Spleen (tissue), 11 donors: ENCODE measurements around the gene BDH1. TPM values are rescaled to one million over a fixed set of nuclear protein-coding genes. Genes with fewer than 3 reads are reported as not detected.

Experiments used
- DNase-seq: peaks from one replicate; pipeline ENCODE4 v3.0.0-alpha.2; 2020
- H3K27ac ChIP-seq, 8 donors: fragments of 200-600 bp; sonication (generic) in 7 of 8; 1 replicate in 4 of 8; 2 replicates in 4 of 8; pipeline versions ENCODE4 v1.5.0 to v1.8.0; 2016 to 2021; ENCODE audit warnings: inconsistent platforms in 4 of 8, mild to moderate bottlenecking in 4 of 8, moderate library complexity in 1 of 8
- H3K27me3 ChIP-seq, 7 donors: fragments of 200-600 bp; sonication (generic) in 6 of 7; replicated peaks in 1 of 7; 1 replicate in 4 of 7; 2 replicates in 3 of 7; pipeline versions ENCODE4 v1.5.0 to v1.8.0; 2016 to 2021; ENCODE audit warnings: inconsistent platforms in 3 of 7, mild to moderate bottlenecking in 1 of 7
- H3K36me3 ChIP-seq, 6 donors: fragments of 200-600 bp; sonication (generic) in 5 of 6; 1 replicate in 4 of 6; 2 replicates in 2 of 6; pipeline versions ENCODE4 v1.5.0 to v1.8.0; 2016 to 2021; ENCODE audit warnings: inconsistent platforms in 2 of 6
- H3K4me1 ChIP-seq, 6 donors: fragments of 200-600 bp; sonication (generic) in 5 of 6; 1 replicate in 3 of 6; 2 replicates in 3 of 6; pipeline versions ENCODE4 v1.5.0 to v1.8.0; 2016 to 2021; ENCODE audit warnings: inconsistent platforms in 3 of 6
- H3K4me3 ChIP-seq, 8 donors: fragments of 200-600 bp; sonication (generic) in 7 of 8; 1 replicate in 4 of 8; 2 replicates in 4 of 8; pipeline versions ENCODE4 v1.5.0 to v1.8.0; 2016 to 2021; ENCODE audit warnings: inconsistent platforms in 4 of 8, mild to moderate bottlenecking in 4 of 8, moderate library complexity in 2 of 8
- H3K9me3 ChIP-seq, 8 donors: fragments of 200-600 bp; sonication (generic) in 7 of 8; 1 replicate in 4 of 8; 2 replicates in 4 of 8; pipeline versions ENCODE4 v1.5.0 to v1.8.0; 2016 to 2021; ENCODE audit warnings: inconsistent platforms in 4 of 8
- POLR2A ChIP-seq, 3 donors: fragments of 450-650 bp; IDR thresholded peaks; one replicate each; pipeline ENCODE4 v1.5.1; 2017; ENCODE audit warnings: antibody characterized with exemption in 3 of 3, mild to moderate bottlenecking in 1 of 3
- POLR2AphosphoS5 ChIP-seq, 3 donors: sonication (generic); formaldehyde crosslinking; IDR thresholded peaks; one replicate each; pipeline ENCODE4 v1.5.1; 2017; ENCODE audit warnings: antibody characterized with exemption in 3 of 3
- WGBS, 5 donors: extraction: QIAGEN DNeasy Blood & Tissue Kit in 3 of 5; methylation state at CpG; one replicate each; pipeline versions ENCODE4 v1.1.5 to v1.1.7; 2013 to 2018; 5-methylcytosine and 5-hydroxymethylcytosine counted together
- intact Hi-C: fragments of 100-400 bp; cut with DNase I; formaldehyde crosslinking; loops from one replicate; pipeline ENCODE4 v1.15.0; 2023; ENCODE audit warnings: low total_unique reads
- polyA plus RNA-seq, 3 donors: library from polyadenylated mRNA; stranded (reverse); fragments of 200-250 nt; gene quantifications; one replicate each; pipeline ENCODE4 v1.2.1, GENCODE V29; 2013
- total RNA-seq, 7 donors: library from RNA; depleted of rRNA in 3 of 7; stranded (reverse); fragments of >200 nt in 3 of 7; fragmentation: NEBNext Ultra II Directional in 4 of 7; extraction: Animal tissue kit (Norgen Biotek cat#: 25700) in 4 of 7; gene quantifications; one replicate each; pipeline versions ENCODE4 v1.1.0 to v1.2.1, GENCODE V29; 2016 to 2021
- TF ChIP-seq, protein P1 (sequence below), 11 experiments: fragments of 200-600 bp in 7 of 11; fragments of 450-650 bp in 4 of 11; sonication (generic) in 4 of 11; IDR thresholded peaks in 8 of 11; conservative IDR thresholded peaks in 3 of 11; 1 replicate in 7 of 11; 2 replicates in 4 of 11; pipeline versions ENCODE4 v1.4.0 to v1.8.0; 2016 to 2021; ENCODE audit warnings: antibody characterized with exemption in 11 of 11, inconsistent platforms in 4 of 11, mild to moderate bottlenecking in 1 of 11
- donor health status: healthy with polysubstance abuse.
- donor health status: DM: no; HTN: no; CAD: no; lungs with moderate emphysema.
- donor health status: DM: no; HTN: no; CAD: no.
- donor health status: Bipolar disorder and iron deficiency.
- donor health status: healthy.
- donor health status: DM: no; HTN: no; CAD: no.
- donor health status: DM: yes; HTN: yes; CAD: no.

BDH1 gene
- total and polyA plus RNA-seq, 10 donors: 11.5 to 24.6 (median 17.5) TPM

- Histone ChIP-seq H3K4me3 (no peak overlapping the region), H3K27me3 (peaks cover 0 to 33% (median 0%) of the 10 kb centered on the region in 7 donors), H3K27ac (no peak overlapping the region), H3K36me3 (no peaks in the 10 kb centered on the region), H3K9me3 (no peaks in the 10 kb centered on the region), H3K4me1 (no peaks in the 10 kb centered on the region)
- WGBS, 5 donors: 71 to 81% (median 78%) methylated on average over 5 of the region's 5 CpGs
- peak; percentile 18 for DNase-seq
- TF ChIP-seq POLR2AphosphoS5 (IDR thresholded peaks at IDR 0.05) (no peak), POLR2A (IDR thresholded peaks at IDR 0.05) (no peak)
- TF ChIP-seq, protein P1, sequence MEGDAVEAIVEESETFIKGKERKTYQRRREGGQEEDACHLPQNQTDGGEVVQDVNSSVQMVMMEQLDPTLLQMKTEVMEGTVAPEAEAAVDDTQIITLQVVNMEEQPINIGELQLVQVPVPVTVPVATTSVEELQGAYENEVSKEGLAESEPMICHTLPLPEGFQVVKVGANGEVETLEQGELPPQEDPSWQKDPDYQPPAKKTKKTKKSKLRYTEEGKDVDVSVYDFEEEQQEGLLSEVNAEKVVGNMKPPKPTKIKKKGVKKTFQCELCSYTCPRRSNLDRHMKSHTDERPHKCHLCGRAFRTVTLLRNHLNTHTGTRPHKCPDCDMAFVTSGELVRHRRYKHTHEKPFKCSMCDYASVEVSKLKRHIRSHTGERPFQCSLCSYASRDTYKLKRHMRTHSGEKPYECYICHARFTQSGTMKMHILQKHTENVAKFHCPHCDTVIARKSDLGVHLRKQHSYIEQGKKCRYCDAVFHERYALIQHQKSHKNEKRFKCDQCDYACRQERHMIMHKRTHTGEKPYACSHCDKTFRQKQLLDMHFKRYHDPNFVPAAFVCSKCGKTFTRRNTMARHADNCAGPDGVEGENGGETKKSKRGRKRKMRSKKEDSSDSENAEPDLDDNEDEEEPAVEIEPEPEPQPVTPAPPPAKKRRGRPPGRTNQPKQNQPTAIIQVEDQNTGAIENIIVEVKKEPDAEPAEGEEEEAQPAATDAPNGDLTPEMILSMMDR (IDR thresholded peaks at IDR 0.05 in 8 of 11, conservative IDR thresholded peaks at IDR 0.05 in 3 of 11): no peak
- intact Hi-C loops: no loop called here
Measured at GRCh38 chr3:197468866-197469382, 86.8 kb downstream of the BDH1 start.

DNA sequence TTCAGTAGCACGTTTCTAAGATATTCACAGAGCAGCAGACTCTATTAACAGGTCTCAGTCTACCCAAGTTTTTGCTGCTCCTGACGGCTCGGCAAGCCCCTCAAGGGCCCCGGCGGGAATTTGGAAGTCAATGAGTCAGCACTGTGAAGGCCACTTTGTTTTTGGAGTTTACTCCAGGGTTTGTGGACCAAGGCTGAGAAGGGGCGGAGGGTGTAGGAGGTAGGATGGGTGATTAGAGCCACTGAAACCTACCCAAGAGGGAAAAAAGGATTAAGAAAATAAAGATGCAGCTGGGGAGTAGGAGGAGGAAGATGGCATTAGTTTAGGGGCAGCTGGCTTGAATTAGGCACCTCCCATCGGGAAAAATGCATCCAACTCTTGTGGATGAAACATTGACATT is 87.6 kb downstream of the BDH1 start:
- peak; percentile 22 for DNase-seq
- intact Hi-C loops: no loop called here
- Histone ChIP-seq H3K27ac (no peak overlapping the region), H3K27me3 (peaks cover 0 to 28% (median 0%) of the 10 kb centered on the region in 7 donors), H3K4me3 (no peak overlapping the region), H3K36me3 (no peaks in the 10 kb centered on the region), H3K4me1 (no peaks in the 10 kb centered on the region), H3K9me3 (no peaks in the 10 kb centered on the region)
- 83 to 88% (median 84%) methylated on average over 7 of the region's 7 CpGs for WGBS, 5 donors
- TF ChIP-seq POLR2AphosphoS5 (IDR thresholded peaks at IDR 0.05): no peak
- TF ChIP-seq POLR2A (IDR thresholded peaks at IDR 0.05): no peak
- TF ChIP-seq, protein P1 (IDR thresholded peaks at IDR 0.05 in 8 of 11, conservative IDR thresholded peaks at IDR 0.05 in 3 of 11): no peak

GRCh38 chr3:197466586-197467399 is 89.0 kb downstream of the BDH1 start:
- Histone ChIP-seq H3K4me1 (no peaks in the 10 kb centered on the region), H3K36me3 (no peaks in the 10 kb centered on the region), H3K27me3 (peaks cover 0 to 36% (median 0%) of the 10 kb centered on the region in 7 donors), H3K27ac (no peak overlapping the region), H3K4me3 (no peak overlapping the region), H3K9me3 (no peaks in the 10 kb centered on the region)
- TF ChIP-seq, protein P1 (IDR thresholded peaks at IDR 0.05 in 8 of 11, conservative IDR thresholded peaks at IDR 0.05 in 3 of 11): no peak
- no peak for TF ChIP-seq POLR2AphosphoS5 (IDR thresholded peaks at IDR 0.05)
- TF ChIP-seq POLR2A (IDR thresholded peaks at IDR 0.05): no peak
- 40 to 52% (median 46%) methylated on average over 7 of the region's 7 CpGs for WGBS, 5 donors
- peak; percentile 31 for DNase-seq
- intact Hi-C loops: no loop called here

DNA sequence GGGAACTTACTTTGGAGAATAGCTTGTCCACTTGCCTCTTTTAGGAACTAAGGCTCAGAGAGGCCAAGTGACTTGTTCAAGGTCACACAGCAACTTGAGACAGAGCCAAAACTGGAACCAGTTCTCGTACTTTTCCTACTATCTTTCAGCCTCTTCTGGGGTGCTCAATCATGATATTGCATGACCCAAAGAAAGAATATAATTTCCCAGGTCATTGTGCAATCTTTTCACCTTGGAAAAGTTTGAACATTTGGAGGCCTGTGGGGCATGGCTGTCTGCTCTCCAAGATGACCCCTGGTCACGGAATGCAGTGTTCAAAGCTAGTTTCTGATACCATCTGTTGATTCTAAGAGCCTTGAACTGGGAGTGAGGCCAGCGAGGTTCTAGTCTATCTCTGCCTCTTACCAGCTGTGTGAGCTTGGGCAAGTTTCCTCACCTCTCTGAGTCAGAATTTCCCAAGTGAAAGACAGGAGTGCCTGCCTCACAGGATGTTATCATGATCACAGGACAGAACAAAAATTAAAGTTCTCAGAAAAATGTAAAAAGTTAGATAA is 89.7 kb downstream of the BDH1 start:
- Histone ChIP-seq H3K9me3 (no peaks in the 10 kb centered on the region), H3K4me1 (no peaks in the 10 kb centered on the region), H3K4me3 (no peak overlapping the region), H3K27me3 (peaks cover 0 to 36% (median 0%) of the 10 kb centered on the region in 7 donors), H3K27ac (no peak overlapping the region), H3K36me3 (no peaks in the 10 kb centered on the region)
- 64 to 74% (median 71%) methylated on average over 3 of the region's 3 CpGs for WGBS, 5 donors
- TF ChIP-seq POLR2A (IDR thresholded peaks at IDR 0.05) (no peak), POLR2AphosphoS5 (IDR thresholded peaks at IDR 0.05) (no peak)
- TF ChIP-seq, protein P1 (IDR thresholded peaks at IDR 0.05 in 8 of 11, conservative IDR thresholded peaks at IDR 0.05 in 3 of 11): no peak
- no peak for DNase-seq
- intact Hi-C loops: no loop called here
